ENCODE results near the gene CFTR. TPM values are rescaled to one million over a fixed set of nuclear protein-coding genes. Genes with fewer than 3 reads are reported as not detected.

CFTR gene
- total RNA-seq, 4 donors from 2014 or later = 0.44 TPM; not detected in 3

DNA sequence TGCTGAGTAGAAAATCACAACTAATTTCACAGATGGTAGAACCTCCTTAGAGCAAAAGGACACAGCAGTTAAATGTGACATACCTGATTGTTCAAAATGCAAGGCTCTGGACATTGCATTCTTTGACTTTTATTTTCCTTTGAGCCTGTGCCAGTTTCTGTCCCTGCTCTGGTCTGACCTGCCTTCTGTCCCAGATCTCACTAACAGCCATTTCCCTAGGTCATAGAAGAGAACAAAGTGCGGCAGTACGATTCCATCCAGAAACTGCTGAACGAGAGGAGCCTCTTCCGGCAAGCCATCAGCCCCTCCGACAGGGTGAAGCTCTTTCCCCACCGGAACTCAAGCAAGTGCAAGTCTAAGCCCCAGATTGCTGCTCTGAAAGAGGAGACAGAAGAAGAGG lies 186.9 kb downstream of the CFTR start:
- DNase-seq = no peak
- H3K27me3 ChIP-seq = no peaks in the 10 kb centered on the region
- ATAC-seq = no peak
- in situ Hi-C loops (cut with MboI; ENCODE audit: low sequenced_read_pairs in 4 of 4) (no loop called here), intact Hi-C loops (cut with DNase I; ENCODE audit: low total_unique reads) (no loop called here)
- H3K4me1 ChIP-seq = no peaks in the 10 kb centered on the region
- no peaks in the 10 kb centered on the region for H3K36me3 ChIP-seq
- no peak overlapping the region for H3K27ac ChIP-seq
- TF ChIP-seq, protein P1, sequence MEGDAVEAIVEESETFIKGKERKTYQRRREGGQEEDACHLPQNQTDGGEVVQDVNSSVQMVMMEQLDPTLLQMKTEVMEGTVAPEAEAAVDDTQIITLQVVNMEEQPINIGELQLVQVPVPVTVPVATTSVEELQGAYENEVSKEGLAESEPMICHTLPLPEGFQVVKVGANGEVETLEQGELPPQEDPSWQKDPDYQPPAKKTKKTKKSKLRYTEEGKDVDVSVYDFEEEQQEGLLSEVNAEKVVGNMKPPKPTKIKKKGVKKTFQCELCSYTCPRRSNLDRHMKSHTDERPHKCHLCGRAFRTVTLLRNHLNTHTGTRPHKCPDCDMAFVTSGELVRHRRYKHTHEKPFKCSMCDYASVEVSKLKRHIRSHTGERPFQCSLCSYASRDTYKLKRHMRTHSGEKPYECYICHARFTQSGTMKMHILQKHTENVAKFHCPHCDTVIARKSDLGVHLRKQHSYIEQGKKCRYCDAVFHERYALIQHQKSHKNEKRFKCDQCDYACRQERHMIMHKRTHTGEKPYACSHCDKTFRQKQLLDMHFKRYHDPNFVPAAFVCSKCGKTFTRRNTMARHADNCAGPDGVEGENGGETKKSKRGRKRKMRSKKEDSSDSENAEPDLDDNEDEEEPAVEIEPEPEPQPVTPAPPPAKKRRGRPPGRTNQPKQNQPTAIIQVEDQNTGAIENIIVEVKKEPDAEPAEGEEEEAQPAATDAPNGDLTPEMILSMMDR (IDR thresholded peaks at IDR 0.05 in 4 of 5, conservative IDR thresholded peaks at IDR 0.05 in 1 of 5) = no peak
- TF ChIP-seq POLR2A (IDR thresholded peaks at IDR 0.05) = no peak
- H3K4me3 ChIP-seq = no peak overlapping the region
- H3K9me3 ChIP-seq = no peaks in the 10 kb centered on the region

DNA sequence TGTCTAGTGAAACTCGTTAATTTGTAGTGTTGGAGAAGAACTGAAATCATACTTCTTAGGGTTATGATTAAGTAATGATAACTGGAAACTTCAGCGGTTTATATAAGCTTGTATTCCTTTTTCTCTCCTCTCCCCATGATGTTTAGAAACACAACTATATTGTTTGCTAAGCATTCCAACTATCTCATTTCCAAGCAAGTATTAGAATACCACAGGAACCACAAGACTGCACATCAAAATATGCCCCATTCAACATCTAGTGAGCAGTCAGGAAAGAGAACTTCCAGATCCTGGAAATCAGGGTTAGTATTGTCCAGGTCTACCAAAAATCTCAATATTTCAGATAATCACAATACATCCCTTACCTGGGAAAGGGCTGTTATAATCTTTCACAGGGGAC lies 187.6 kb downstream of the CFTR start:
- intact Hi-C loops (cut with DNase I; ENCODE audit: low total_unique reads) = no loop called here
- Histone ChIP-seq H3K4me1 (no peaks in the 10 kb centered on the region), H3K27me3 (no peaks in the 10 kb centered on the region), H3K27ac (no peak overlapping the region), H3K9me3 (no peaks in the 10 kb centered on the region), H3K36me3 (no peaks in the 10 kb centered on the region), H3K4me3 (no peak overlapping the region)
- in situ Hi-C loops (cut with MboI; ENCODE audit: low sequenced_read_pairs in 4 of 4) = no loop called here
- no peak for DNase-seq
- no peak for TF ChIP-seq POLR2A (IDR thresholded peaks at IDR 0.05)
- TF ChIP-seq, protein P1 (IDR thresholded peaks at IDR 0.05 in 4 of 5, conservative IDR thresholded peaks at IDR 0.05 in 1 of 5) = no peak
- no peak for ATAC-seq

DNA sequence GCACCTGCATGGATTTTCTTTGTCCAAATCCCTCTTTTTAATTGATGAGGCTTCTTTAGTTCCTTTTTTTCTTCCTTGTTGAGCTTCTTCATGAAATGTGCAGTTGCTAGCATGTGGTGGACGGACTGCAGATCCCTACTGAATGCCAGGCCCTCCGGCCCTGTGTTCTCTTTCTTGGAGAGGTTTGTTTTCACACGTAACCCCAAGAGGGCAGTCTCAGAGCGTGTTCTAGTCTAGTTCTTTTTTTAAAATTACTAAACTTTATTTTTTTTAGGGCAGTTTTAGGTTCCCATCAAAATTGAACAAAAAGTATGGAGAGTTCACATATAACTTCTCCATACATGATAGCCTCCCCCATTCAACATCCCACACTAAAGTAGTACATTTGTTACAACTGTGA lies 190.0 kb downstream of the CFTR start:
- intact Hi-C loops (cut with DNase I; ENCODE audit: low total_unique reads) (no loop called here), in situ Hi-C loops (cut with MboI; ENCODE audit: low sequenced_read_pairs in 4 of 4) (no loop called here)
- no peak for DNase-seq
- Histone ChIP-seq H3K27ac (no peak overlapping the region), H3K4me1 (no peaks in the 10 kb centered on the region), H3K9me3 (no peaks in the 10 kb centered on the region), H3K36me3 (no peaks in the 10 kb centered on the region), H3K4me3 (no peak overlapping the region), H3K27me3 (no peaks in the 10 kb centered on the region)
- no peak for TF ChIP-seq POLR2A (IDR thresholded peaks at IDR 0.05)
- TF ChIP-seq, protein P1 (IDR thresholded peaks at IDR 0.05 in 4 of 5, conservative IDR thresholded peaks at IDR 0.05 in 1 of 5) = no peak
- no peak for ATAC-seq

- no peaks in the 10 kb centered on the region for H3K27me3 ChIP-seq
- H3K9me3 ChIP-seq = no peaks in the 10 kb centered on the region
- DNase-seq (no peak), ATAC-seq (no peak)
- H3K27ac ChIP-seq = no peak overlapping the region
- in situ Hi-C loops (cut with MboI; ENCODE audit: low sequenced_read_pairs in 4 of 4) = no loop called here
- no peak overlapping the region for H3K4me3 ChIP-seq
- no peak for TF ChIP-seq POLR2A (IDR thresholded peaks at IDR 0.05)
- TF ChIP-seq, protein P1 (IDR thresholded peaks at IDR 0.05 in 4 of 5, conservative IDR thresholded peaks at IDR 0.05 in 1 of 5) = no peak
- no peaks in the 10 kb centered on the region for H3K36me3 ChIP-seq
- intact Hi-C loops (cut with DNase I; ENCODE audit: low total_unique reads) = no loop called here
- no peaks in the 10 kb centered on the region for H3K4me1 ChIP-seq
These were observed 192.6 kb downstream of the CFTR start for GRCh38 chr7:117672453-117672852.

- Histone ChIP-seq H3K9me3 (no peaks in the 10 kb centered on the region), H3K27me3 (no peaks in the 10 kb centered on the region), H3K4me1 (no peaks in the 10 kb centered on the region), H3K27ac (no peak overlapping the region), H3K4me3 (no peak overlapping the region), H3K36me3 (no peaks in the 10 kb centered on the region)
- in situ Hi-C loops (cut with MboI; ENCODE audit: low sequenced_read_pairs in 4 of 4) = no loop called here
- DNase-seq (no peak), ATAC-seq (no peak)
- TF ChIP-seq, protein P1 (IDR thresholded peaks at IDR 0.05 in 4 of 5, conservative IDR thresholded peaks at IDR 0.05 in 1 of 5) = no peak
- no peak for TF ChIP-seq POLR2A (IDR thresholded peaks at IDR 0.05)
- intact Hi-C loops (cut with DNase I; ENCODE audit: low total_unique reads) = no loop called here
These were observed 193.5 kb downstream of the CFTR start for GRCh38 chr7:117673367-117673766.

Measured in gastrocnemius medialis (tissue), 4 donors.